UCSD-AML1 (cell line): ENCODE data around the gene UTF1.

Experiments
- DNase-seq: peaks from one replicate; lab custom pipeline; 2025; ENCODE audit not compliant: unreplicated experiment; lab: John Stamatoyannopoulos, UW

UTF1 gene

GRCh38 chr10:133196221-133196915 lies 33.6 kb upstream of the UTF1 start:
- DNase-seq, result no peak

- DNase-seq, result no peak
Observed at GRCh38 chr10:133196936-133197758, 32.9 kb upstream of the UTF1 start.

DNA sequence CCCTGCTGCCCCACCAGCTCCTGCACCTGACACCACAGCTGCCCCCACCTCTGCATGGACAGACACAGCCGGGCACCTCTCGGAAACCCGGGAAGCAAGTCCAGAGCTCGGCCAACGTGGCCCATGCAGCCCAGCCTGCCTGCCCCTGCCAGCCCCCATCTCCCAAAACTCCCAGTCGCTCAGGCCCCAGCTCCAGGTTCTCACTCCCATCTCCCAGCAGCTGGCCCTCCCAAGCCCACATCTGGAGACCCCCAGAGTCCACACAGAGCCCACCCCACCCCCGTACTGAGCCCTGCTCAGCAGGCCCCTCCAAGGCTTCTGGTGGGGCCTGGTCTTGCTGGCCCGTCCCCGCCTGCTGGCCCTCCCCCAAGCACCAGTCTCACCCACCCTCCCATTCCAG lies 32.2 kb upstream of the UTF1 start:
- DNase-seq, result no peak

DNA sequence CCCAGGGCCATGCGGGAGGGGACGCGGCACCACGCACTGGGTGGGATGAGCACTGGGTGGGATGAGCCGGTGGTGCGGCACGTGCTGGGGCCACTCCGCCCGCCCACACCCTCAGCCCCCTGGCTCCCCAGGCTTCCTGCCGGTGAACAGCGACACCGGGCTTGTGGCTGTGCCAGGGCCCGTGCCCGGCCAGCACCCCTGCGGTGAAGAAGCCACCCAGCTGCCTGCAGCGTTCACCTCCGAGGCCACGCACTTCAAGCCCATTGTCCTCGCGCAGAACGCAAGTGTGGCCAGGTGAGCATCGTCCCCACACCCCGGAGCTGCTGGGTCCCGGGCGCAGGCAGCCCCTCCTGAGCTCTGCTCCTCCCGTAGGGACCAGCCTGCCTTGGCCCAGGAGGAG lies 31.8 kb upstream of the UTF1 start:
- DNase-seq, result no peak

DNA sequence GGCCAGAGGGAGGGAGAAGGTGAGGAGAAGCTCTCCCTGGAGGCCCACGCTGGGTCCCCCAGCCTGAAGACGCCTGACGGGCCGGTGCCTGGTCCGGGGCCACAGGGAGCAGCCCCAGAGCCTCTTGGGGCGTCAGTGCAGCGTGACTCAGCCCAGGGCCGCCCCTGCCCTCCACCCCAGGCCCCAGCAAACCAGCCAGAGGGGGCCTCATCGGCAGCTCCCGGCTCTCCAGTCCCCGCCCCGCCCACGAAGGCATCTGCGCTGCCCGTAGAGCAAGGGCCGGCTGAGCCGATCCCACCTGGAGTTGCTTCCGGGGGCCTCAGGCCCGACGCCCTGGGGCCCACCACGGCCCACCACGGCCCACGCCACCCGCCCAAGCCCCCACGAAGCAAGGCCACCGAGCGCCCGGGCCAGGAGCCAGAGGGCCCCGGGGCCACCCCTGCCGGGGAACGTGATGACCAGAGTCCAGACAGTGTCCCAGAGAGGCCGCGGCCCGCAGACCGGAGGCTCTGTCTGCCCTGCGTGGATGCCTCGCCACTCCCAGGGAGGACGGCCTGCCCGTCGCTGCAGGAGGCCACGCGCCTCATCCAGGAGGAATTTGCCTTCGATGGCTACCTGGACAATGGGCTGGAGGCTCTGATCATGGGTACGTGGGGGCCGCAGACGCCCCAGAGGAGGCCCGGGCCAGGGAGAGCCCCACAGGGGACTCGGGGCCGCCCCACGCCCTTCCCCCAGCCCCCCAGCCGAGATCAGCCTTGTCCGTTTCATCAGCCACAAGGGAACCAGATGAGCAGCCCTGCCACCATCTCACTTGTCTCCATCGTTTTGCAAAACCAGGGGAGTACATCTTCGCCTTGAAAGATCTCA lies 31.2 kb upstream of the UTF1 start:
- DNase-seq, result no peak

GRCh38 chr10:133199488-133199885 lies 30.5 kb upstream of the UTF1 start:
- DNase-seq, result no peak

DNA sequence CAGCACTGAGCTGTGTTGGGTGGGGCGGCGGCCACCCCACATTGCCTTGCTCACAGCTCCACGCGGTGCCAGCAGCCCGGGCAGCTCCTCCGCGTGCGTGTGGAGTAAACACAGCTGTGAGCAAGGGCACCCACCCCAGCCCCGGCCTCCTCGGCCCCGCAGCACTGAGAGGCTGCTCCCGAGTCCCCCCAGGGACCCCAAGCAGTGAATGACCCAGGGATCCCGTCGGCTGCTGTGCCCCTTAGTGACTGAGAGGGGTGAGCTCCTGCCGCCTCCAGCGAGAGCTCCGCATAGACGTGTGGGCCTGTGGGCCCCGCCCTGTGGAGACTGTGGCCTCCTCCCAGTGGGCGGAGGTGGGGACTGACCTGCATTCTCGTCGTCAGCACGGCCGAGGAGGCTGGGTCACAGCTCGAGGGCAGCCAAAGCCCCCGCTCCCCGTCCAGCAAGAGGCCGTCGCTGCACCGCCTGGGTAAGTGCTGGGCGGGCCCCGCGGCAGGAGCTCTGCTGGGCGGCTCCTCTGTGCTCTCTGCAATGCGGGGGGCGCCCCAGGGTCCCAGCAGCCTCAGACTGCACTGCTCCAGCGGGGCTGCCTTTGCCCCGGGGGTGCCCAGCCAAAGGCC lies 29.9 kb upstream of the UTF1 start:
- DNase-seq, result no peak

- no peak for DNase-seq
Observed at GRCh38 chr10:133200621-133201031, 29.4 kb upstream of the UTF1 start.

GRCh38 chr10:133201151-133201947 lies 28.7 kb upstream of the UTF1 start:
- DNase-seq, result no peak

DNA sequence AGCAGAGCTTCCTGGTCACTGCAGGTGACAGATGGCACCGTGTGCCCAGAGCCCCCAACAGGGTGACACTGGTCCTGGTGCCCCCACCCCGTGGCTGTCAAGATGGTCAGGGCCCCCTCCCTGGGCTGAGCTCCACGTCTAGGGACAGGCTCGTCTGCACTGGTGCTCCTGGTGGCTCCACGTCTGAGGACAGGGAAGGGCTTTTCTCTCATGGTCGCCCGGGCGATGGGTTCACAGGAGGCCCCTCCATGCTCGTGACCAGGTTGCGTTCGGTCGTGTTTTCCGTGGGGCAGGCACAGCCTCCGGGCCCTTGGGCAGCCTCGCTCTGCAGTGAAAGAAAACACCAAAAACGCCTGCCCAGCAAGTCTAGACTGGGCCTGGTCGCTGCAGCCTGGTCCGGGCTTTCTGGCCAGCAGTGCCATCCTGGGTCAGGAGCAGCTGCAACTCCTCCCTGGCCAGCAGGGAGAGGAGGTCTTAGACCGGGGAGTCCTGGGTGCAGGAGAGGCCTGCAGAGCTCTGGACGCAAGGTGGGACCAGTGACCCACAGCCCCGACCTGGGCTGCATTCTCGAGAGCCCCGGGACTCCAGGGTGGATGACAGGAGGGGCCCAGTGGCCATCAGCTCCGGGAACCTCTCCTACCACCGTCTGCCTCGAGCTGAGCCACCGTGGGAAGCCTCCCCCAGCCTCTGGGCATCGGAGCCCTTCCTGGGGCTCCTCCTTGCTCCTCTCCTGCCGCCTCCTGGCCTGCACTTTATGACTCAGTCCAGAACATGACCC lies 27.9 kb upstream of the UTF1 start:
- no peak for DNase-seq

DNA sequence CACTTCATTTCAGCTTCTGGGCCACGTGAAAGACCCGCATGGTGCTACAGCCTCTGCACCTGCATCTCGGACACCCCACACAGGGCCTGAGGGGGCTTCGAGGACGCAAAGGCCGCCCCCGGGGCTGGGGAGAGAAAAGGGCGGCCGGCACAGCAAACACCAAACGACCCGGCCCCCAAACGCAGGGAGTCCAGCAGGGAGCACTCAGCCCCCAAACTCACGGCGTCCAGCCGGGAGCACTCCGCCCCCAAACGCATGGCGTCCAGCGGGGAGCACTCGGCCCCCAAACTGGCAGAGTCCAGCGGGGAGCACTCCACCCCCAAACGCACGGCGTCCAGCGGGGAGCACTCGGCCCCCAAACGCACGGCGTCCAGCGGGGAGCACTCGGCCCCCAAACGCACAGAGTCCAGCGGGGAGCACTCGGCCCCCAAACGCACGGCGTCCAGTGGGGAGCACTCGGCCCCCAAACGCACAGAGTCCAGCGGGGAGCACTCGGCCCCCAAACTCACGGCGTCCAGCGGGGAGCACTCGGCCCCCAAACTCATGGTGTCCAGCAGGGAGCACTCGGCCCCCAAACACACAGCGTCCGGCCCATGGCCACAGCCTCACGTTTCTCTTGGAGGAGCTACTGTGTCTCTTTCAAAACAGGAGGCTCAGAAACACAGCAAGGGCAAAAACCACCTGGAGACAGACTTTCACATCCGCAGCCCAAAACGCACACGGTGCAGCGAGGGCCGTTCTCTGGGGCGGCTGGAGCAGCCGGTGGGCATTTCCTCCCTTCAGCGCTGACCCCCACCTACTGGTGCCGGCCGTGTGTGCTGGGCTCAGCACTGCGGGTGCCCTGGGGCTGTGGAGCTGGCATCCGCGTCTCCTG lies 27.0 kb upstream of the UTF1 start:
- DNase-seq, result no peak

DNA sequence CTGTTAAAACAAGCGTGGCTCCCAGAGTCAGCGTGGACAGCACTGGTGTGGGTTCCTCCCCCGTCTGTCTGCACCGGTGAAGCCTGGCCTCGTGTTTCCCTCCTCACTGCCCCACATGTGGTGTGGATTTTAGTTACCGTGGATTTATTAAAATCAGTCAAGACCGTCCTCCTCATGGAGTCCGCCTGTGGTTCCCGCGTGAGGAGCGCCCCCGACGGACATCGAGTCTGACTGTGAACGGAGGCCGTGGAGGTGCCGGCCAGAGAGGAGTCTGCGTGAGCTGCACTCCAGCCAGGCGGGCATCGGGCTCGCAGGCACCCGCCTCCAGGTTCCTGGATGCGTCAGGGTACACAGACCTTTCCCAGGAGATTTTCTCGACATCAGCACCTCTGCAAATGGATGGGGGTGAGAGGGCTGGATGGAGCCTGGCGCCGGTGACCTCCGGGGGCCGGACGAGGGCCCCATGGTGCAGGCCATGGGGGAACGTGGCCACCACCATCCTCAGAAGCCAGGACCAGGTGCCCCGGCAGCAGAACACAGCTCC lies 26.3 kb upstream of the UTF1 start:
- no peak for DNase-seq

DNA sequence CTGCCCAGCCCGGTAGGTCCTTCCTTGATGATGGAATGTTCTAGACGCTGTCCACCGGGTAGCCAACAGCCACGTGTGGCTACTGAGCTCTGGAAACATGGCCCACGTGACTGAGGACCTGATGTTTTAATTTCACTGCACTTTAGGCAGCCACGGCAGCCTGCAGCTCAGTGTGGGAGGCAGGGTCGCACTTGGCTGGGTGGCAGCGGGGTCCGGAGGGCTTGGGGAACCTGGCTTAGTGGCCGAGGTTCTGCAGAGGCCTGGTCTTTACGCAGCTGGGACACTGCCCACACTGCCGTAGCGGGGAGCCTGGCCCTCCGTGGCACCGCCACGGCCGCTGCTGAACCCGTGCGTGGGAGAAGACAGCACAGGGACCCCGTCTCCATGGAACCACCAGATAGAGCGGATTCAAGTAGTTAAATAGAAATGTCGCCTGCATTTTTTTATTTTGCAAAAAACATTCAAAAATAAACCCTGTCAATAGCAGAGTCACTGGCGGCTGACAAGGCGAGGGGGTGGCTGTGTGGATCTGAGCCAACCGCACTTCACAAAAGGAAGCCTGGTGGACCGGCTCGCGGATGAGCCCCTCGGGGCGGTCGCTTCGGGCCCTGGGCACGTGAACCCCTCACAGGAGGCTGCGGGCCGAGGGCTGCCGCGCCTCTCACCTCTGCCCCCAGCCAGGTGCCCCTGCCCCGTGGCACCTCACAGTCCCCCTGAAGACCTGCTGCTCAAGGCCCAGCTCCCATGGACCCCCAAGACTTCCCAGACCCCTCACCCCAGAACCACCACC lies 25.6 kb upstream of the UTF1 start:
- DNase-seq, result no peak

- DNase-seq, result no peak
Observed at GRCh38 chr10:133205146-133205545, 24.9 kb upstream of the UTF1 start.

GRCh38 chr10:133206356-133207040 lies 23.5 kb upstream of the UTF1 start:
- DNase-seq, result no peak

GRCh38 chr10:133207041-133207600 lies 22.9 kb upstream of the UTF1 start:
- no peak for DNase-seq

DNA sequence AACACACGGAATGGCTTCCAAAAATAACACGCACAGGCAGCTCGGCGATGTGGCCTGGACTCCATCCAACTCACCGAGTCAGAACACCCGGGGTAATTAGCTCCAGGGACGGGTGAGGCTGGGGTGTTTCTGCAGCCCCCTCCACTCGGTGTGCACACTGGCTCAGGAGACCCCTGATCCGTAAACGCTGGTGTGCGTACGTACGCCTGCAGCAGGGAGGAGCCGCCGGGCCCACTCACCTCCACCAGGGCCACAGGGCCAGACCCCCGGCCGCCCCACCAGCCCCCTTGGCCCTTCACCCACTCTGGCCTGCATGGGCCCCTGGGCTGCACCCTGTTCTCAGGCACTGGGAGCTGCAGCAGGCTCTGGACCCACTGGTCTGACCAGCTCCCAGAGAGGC lies 22.4 kb upstream of the UTF1 start:
- DNase-seq, result no peak
